ENCODE results near the gene C18orf32. TPM values are rescaled to one million over a fixed set of nuclear protein-coding genes. Genes with fewer than 3 reads are reported as not detected.

The C18orf32 gene
- total RNA-seq, 1 donor from 2014 or later, result 48.6 TPM

GRCh38 chr18:49467019-49467563 is 19.9 kb downstream of the C18orf32 start:
- H3K36me3 Mint-ChIP-seq (ENCODE audit: low read depth), result no peaks in the 10 kb centered on the region
- no peak for TF ChIP-seq CTCF (IDR thresholded peaks at IDR 0.05)
- peaks cover 2% of the 10 kb centered on the region for H3K9me3 Mint-ChIP-seq (ENCODE audit: low read depth)
- no peak overlapping the region for H3K4me3 Mint-ChIP-seq (ENCODE audit: unreplicated experiment)
- DNase-seq (ENCODE audit: low spot score), result no peak
- no peak overlapping the region for H3K27ac Mint-ChIP-seq (ENCODE audit: unreplicated experiment)
- no peaks in the 10 kb centered on the region for H3K4me1 Mint-ChIP-seq (ENCODE audit: low read depth)
- H3K27me3 Mint-ChIP-seq (ENCODE audit: low read depth), result peaks cover 4% of the 10 kb centered on the region

- Mint-ChIP-seq H3K27ac (ENCODE audit: unreplicated experiment) (no peak overlapping the region), H3K27me3 (ENCODE audit: low read depth) (peaks cover 1% of the 10 kb centered on the region), H3K4me3 (ENCODE audit: unreplicated experiment) (no peak overlapping the region), H3K4me1 (ENCODE audit: low read depth) (peaks cover 11% of the 10 kb centered on the region), H3K36me3 (ENCODE audit: low read depth) (no peaks in the 10 kb centered on the region), H3K9me3 (ENCODE audit: low read depth) (no peaks in the 10 kb centered on the region)
- DNase-seq (ENCODE audit: low spot score), result no peak
- peak; percentile 26 for TF ChIP-seq CTCF (IDR thresholded peaks at IDR 0.05)
Observed at GRCh38 chr18:49464718-49465598, 22.1 kb downstream of the C18orf32 start.

GRCh38 chr18:49461602-49461977 is 25.4 kb downstream of the C18orf32 start:
- Mint-ChIP-seq H3K4me3 (ENCODE audit: unreplicated experiment) (peak overlapping the region; percentile 88), H3K36me3 (ENCODE audit: low read depth) (no peaks in the 10 kb centered on the region), H3K4me1 (ENCODE audit: low read depth) (peaks cover 25% of the 10 kb centered on the region), H3K9me3 (ENCODE audit: low read depth) (no peaks in the 10 kb centered on the region), H3K27me3 (ENCODE audit: low read depth) (no peaks in the 10 kb centered on the region), H3K27ac (ENCODE audit: unreplicated experiment) (no peak overlapping the region)
- TF ChIP-seq CTCF (IDR thresholded peaks at IDR 0.05), result no peak
- DNase-seq (ENCODE audit: low spot score), result no peak

- Mint-ChIP-seq H3K4me1 (ENCODE audit: low read depth) (peaks cover 26% of the 10 kb centered on the region), H3K27ac (ENCODE audit: unreplicated experiment) (peak overlapping the region; percentile 93), H3K27me3 (ENCODE audit: low read depth) (no peaks in the 10 kb centered on the region), H3K9me3 (ENCODE audit: low read depth) (no peaks in the 10 kb centered on the region), H3K4me3 (ENCODE audit: unreplicated experiment) (peak overlapping the region; percentile 88), H3K36me3 (ENCODE audit: low read depth) (no peaks in the 10 kb centered on the region)
- no peak for DNase-seq (ENCODE audit: low spot score)
- TF ChIP-seq CTCF (IDR thresholded peaks at IDR 0.05), result no peak
Observed at GRCh38 chr18:49460976-49461601, 25.9 kb downstream of the C18orf32 start.

GRCh38 chr18:49459404-49460171 is 27.4 kb downstream of the C18orf32 start:
- no peak for TF ChIP-seq CTCF (IDR thresholded peaks at IDR 0.05)
- Mint-ChIP-seq H3K36me3 (ENCODE audit: low read depth) (no peaks in the 10 kb centered on the region), H3K4me1 (ENCODE audit: low read depth) (peaks cover 31% of the 10 kb centered on the region), H3K27ac (ENCODE audit: unreplicated experiment) (peak overlapping the region; percentile 57), H3K4me3 (ENCODE audit: unreplicated experiment) (peak overlapping the region; percentile 88), H3K9me3 (ENCODE audit: low read depth) (no peaks in the 10 kb centered on the region), H3K27me3 (ENCODE audit: low read depth) (no peaks in the 10 kb centered on the region)
- no peak for DNase-seq (ENCODE audit: low spot score)
